Retinal pigment epithelial cell (primary cell): ENCODE data around the gene KEAP1.

Source experiments
- DNase-seq: peaks from one replicate; pipeline ENCODE4 v3.0.0-alpha.2; 2010; ENCODE audit warnings: low read depth
- H3K4me3 ChIP-seq: 2 replicates; pipeline ENCODE4 v1.5.1; 2011; ENCODE audit warnings: mild to moderate bottlenecking, low read length, control low read depth, moderate library complexity
- TF ChIP-seq, protein P1 (sequence below): conservative IDR thresholded peaks from 2 replicates; pipeline ENCODE4 v1.5.1; 2011; ENCODE audit warnings: low read depth, low read length, control low read depth, inconsistent platforms

Gene KEAP1

DNA sequence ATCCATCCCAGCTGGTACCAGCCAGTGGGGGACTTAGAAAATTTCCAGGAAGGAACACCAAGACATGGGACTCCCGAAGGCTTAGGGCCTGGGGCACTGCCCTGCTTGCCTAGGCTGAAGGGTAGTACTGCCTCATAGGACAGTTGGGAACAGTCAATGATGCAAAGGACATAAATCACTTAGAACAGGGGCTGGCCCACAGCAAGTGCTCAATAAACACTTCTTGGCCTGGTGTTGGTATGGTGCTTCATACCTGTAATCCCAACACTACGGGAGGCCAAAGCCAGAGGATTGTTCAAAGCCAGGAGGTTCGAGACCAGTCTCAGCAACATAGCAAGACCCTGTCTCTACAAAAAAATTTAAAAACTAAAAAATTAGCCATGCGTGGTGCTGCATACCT is 5.8 kb downstream of the KEAP1 start:
- no peak for DNase-seq
- TF ChIP-seq, protein P1, sequence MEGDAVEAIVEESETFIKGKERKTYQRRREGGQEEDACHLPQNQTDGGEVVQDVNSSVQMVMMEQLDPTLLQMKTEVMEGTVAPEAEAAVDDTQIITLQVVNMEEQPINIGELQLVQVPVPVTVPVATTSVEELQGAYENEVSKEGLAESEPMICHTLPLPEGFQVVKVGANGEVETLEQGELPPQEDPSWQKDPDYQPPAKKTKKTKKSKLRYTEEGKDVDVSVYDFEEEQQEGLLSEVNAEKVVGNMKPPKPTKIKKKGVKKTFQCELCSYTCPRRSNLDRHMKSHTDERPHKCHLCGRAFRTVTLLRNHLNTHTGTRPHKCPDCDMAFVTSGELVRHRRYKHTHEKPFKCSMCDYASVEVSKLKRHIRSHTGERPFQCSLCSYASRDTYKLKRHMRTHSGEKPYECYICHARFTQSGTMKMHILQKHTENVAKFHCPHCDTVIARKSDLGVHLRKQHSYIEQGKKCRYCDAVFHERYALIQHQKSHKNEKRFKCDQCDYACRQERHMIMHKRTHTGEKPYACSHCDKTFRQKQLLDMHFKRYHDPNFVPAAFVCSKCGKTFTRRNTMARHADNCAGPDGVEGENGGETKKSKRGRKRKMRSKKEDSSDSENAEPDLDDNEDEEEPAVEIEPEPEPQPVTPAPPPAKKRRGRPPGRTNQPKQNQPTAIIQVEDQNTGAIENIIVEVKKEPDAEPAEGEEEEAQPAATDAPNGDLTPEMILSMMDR: no peak
- no peak overlapping the region for H3K4me3 ChIP-seq

DNA sequence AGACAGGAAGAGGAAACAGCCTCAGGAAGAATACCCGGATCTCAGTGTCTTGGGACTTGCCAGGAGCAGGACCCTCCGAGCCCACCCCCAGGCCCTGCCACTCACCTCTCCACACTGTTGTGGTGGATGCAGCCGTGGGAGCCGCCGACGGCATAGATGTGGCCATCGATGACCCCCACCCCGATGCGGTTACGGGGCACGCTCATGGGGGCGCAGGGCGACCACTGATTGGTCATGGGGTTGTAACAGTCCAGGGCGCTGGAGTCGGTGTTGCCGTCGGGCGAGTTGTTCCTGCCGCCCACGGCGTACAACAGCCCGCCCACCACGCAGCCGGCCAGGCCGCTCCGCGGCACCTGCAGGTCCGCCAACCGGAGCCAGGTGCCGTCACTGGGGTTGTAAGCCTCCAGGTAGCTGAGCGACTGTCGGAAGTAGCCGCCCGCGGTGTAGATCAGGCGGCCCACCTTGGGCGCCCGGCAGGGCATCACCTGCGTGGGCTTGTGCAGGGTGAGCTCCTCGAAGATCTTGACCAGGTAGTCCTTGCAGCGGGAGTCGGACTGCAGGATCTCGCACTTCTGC is 11.6 kb downstream of the KEAP1 start:
- no peak for DNase-seq
- TF ChIP-seq, protein P1: no peak
- H3K4me3 ChIP-seq: no peak overlapping the region

DNA sequence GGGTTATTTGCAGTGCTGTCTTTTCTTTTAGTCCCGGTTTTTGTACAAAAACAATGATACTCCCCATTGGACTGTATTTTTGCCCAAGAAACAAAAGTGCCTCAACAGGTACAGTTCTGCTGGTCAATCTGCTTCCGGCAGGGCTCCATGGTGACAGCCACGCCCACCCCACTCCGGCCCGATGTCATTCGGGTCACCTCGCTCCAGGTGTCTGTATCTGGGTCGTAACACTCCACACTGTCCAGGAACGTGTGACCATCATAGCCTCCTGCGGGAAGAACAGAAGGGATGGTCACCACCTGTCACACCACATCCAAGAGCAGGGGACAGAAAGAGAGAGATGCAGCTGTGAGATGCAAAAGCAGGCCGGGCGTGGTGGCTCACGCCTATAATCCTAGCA is 16.6 kb downstream of the KEAP1 start:
- TF ChIP-seq, protein P1: no peak
- no peak for DNase-seq
- H3K4me3 ChIP-seq: no peak overlapping the region

- H3K4me3 ChIP-seq: peak overlapping the region; percentile 8
- TF ChIP-seq, protein P1: peak; percentile 39
- no peak for DNase-seq
Observed at GRCh38 chr19:10478903-10479384, 24.2 kb downstream of the KEAP1 start.

DNA sequence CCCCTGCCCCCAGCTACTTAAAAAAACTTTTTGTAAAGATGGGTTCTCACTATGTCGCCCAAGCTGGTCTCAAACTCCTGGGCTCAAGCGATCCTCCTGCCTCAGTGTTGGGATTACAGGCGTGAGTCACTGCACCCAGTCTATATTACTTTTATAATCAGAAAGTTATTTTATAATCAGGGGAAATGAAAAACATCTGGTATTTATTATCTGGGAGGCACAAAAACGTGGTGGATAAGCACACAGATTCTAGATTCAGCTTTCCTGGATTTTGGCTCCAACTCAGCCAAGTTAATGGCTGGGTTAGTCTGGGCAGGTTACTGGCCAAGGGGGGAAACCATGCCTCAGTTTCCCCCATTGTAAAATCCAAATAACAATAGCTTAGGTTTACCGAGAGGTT is 24.7 kb downstream of the KEAP1 start:
- H3K4me3 ChIP-seq: no peak overlapping the region
- TF ChIP-seq, protein P1: no peak
- DNase-seq: no peak

- H3K4me3 ChIP-seq: no peak overlapping the region
- no peak for DNase-seq
- TF ChIP-seq, protein P1: no peak
Observed at GRCh38 chr19:10474962-10475451, 28.1 kb downstream of the KEAP1 start.

GRCh38 chr19:10473192-10473591 is 30.0 kb downstream of the KEAP1 start:
- no peak overlapping the region for H3K4me3 ChIP-seq
- TF ChIP-seq, protein P1: no peak
- DNase-seq: no peak
